Panc1 (cell line): ENCODE results near the gene GPD2.

ENCODE experiments used
- POLR2AphosphoS5 ChIP-seq: IDR thresholded peaks from 2 replicates; pipeline ENCODE4 v1.6.1; 2012; ENCODE audit warnings: mild to moderate bottlenecking, low read depth, low read length, moderate library complexity
- REST ChIP-seq, 2 experiments: IDR thresholded peaks; 2 replicates each; pipeline ENCODE4 v1.6.1; 2011 to 2012; ENCODE audit warnings: low read depth in 2 of 2, control low read depth in 1 of 2, low read length in 1 of 2, mild to moderate bottlenecking in 1 of 2, moderate library complexity in 1 of 2; ENCODE audit not compliant: insufficient read depth in 1 of 2
- SIN3A ChIP-seq: IDR thresholded peaks from 2 replicates; pipeline ENCODE4 v1.6.1; 2012; ENCODE audit warnings: low read depth, mild to moderate bottlenecking, low read length, moderate library complexity, borderline replicate concordance; ENCODE audit not compliant: insufficient read depth
- TF ChIP-seq, protein P1 (sequence below): fragments of 450-650 bp; IDR thresholded peaks from 2 replicates; pipeline ENCODE4 v1.5.1; 2017; ENCODE audit warnings: mild to moderate bottlenecking

DNA sequence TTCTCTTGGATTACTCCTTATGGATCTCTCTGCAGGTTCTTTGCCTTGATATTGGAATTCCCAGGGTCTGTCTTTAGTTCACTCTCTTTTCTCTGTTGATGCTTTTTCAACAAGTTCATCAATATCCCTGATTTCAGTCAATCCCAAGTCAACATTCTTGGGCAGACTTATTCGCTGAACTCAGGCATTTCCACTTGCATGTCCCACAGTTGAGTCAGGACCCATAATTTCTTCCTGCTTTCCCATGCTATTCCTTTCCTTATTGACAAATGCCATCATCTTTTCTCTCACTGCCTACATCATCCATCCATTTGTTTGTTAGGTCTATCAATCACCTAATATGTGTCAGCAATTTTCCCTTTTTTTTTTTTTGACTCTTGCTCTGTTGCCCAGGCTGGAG lies 11.6 kb downstream of the GPD2 start:
- TF ChIP-seq, protein P1, sequence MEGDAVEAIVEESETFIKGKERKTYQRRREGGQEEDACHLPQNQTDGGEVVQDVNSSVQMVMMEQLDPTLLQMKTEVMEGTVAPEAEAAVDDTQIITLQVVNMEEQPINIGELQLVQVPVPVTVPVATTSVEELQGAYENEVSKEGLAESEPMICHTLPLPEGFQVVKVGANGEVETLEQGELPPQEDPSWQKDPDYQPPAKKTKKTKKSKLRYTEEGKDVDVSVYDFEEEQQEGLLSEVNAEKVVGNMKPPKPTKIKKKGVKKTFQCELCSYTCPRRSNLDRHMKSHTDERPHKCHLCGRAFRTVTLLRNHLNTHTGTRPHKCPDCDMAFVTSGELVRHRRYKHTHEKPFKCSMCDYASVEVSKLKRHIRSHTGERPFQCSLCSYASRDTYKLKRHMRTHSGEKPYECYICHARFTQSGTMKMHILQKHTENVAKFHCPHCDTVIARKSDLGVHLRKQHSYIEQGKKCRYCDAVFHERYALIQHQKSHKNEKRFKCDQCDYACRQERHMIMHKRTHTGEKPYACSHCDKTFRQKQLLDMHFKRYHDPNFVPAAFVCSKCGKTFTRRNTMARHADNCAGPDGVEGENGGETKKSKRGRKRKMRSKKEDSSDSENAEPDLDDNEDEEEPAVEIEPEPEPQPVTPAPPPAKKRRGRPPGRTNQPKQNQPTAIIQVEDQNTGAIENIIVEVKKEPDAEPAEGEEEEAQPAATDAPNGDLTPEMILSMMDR = no peak
- no peak for TF ChIP-seq POLR2AphosphoS5
- no peak for TF ChIP-seq SIN3A
- TF ChIP-seq REST (IDR thresholded peaks at IDR 0.05; ENCODE audit: insufficient read depth in 1 of 2, low read depth in 2 of 2, low read length in 1 of 2) = no peak
